22Rv1 (cell line): ENCODE data around the gene BASP1.

ENCODE experiments used
- H3K27ac ChIP-seq: fragments of 450-650 bp; 2 replicates; pipeline ENCODE4 v1.5.1; 2017
- ZFX ChIP-seq: fragments of 450-650 bp; IDR thresholded peaks from 2 replicates; pipeline ENCODE4 v1.6.1; 2017; ENCODE audit warnings: antibody characterized with exemption, borderline replicate concordance
- TF ChIP-seq, protein P1 (sequence below): fragments of 450-650 bp; IDR thresholded peaks from 2 replicates; pipeline ENCODE4 v1.5.1; 2017; ENCODE audit warnings: mild to moderate bottlenecking

Gene BASP1

DNA sequence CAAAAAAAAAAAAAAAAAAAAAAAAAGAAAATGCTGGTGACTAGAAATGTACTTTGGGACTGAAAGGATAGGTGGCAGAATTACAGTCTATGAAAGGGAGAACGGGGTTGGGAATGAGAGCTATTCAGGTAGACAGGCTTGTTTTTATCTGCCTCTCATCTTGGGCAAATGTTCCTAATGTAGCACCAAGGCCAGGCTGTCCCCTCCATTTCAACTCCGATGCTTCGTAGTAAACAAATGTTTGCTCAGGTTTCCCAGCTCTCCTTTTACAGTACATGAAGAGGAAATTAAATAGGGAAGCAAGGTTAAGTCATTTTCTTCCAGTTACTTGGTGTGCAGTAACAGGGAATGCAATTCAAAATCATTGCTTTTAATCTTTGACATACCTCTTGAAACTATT is 4.4 kb upstream of the BASP1 start:
- H3K27ac ChIP-seq: no peak overlapping the region

GRCh38 chr5:17213938-17214337 is 3.5 kb upstream of the BASP1 start:
- no peak for TF ChIP-seq ZFX
- TF ChIP-seq, protein P1, sequence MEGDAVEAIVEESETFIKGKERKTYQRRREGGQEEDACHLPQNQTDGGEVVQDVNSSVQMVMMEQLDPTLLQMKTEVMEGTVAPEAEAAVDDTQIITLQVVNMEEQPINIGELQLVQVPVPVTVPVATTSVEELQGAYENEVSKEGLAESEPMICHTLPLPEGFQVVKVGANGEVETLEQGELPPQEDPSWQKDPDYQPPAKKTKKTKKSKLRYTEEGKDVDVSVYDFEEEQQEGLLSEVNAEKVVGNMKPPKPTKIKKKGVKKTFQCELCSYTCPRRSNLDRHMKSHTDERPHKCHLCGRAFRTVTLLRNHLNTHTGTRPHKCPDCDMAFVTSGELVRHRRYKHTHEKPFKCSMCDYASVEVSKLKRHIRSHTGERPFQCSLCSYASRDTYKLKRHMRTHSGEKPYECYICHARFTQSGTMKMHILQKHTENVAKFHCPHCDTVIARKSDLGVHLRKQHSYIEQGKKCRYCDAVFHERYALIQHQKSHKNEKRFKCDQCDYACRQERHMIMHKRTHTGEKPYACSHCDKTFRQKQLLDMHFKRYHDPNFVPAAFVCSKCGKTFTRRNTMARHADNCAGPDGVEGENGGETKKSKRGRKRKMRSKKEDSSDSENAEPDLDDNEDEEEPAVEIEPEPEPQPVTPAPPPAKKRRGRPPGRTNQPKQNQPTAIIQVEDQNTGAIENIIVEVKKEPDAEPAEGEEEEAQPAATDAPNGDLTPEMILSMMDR: no peak
- H3K27ac ChIP-seq: no peak overlapping the region

More for the DNA sequence above, 4.4 kb upstream of the BASP1 start:
- no peak for TF ChIP-seq ZFX
- TF ChIP-seq, protein P1: no peak

DNA sequence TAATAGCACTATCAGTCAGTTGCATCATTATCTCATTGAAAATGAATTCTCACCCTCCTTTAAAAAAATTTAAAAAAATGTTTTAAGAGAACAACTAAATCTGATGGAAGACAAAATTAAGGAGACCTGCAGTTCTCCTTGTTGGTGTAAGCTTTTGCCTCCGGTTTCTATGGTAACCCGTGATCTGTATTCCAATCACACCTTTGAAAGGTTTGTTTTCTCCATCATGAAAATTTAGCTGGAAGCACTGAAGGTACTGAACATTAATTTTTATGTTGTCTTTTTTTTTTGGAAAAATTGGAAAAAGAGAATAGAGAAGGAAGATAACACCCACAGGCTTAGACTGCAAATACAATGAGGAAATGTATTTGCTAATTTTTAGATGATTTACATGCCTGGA is 2.5 kb upstream of the BASP1 start:
- TF ChIP-seq ZFX: no peak
- TF ChIP-seq, protein P1: no peak
- H3K27ac ChIP-seq: no peak overlapping the region

- no peak overlapping the region for H3K27ac ChIP-seq
- TF ChIP-seq ZFX: no peak
- TF ChIP-seq, protein P1: no peak
These were observed 2.1 kb upstream of the BASP1 start for GRCh38 chr5:17215361-17215760.

GRCh38 chr5:17216176-17216973 is 1.1 kb upstream of the BASP1 start:
- peak overlapping the region; percentile 65 for H3K27ac ChIP-seq
- no peak for TF ChIP-seq ZFX
- TF ChIP-seq, protein P1: peak; percentile 74

- TF ChIP-seq ZFX: no peak
- TF ChIP-seq, protein P1: no peak
- peak overlapping the region; percentile 65 for H3K27ac ChIP-seq
These were observed 398 bp upstream of the BASP1 start for GRCh38 chr5:17216974-17217492.

DNA sequence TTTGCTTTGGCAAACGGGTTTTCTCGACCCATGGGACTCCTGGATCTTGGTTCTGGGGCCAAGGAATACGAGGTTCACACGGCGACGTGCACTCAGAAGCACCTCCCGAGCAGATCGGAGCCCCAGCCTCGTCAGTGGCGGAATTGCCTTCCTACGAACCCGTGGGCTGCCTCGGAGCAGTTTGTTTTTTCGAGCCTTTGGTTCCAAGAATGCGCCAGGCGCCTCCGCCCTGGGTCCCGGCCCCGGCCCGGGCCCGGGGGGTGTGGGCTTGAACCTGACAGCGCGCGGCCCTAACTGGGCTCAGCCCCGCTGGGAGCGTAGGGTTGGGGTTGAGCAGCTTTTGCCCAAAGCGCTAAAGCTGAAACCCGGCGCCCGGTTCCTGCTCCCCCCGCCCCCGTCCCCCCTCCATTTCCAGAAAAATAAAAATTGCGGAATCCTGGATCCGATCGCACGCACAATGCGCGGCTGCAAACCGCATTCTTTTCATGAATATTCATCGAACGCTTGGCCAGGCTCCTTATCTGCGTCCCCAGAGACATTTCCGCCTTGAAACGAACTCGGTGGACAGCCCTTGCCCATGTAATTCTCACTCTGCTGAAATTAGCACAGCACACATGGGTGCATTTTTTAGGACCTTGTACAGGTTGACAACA is 1.0 kb downstream of the BASP1 start:
- no peak overlapping the region for H3K27ac ChIP-seq
- TF ChIP-seq, protein P1: no peak
- TF ChIP-seq ZFX: no peak
